ENCODE data around the gene DDX4. TPM values are rescaled to one million over a fixed set of nuclear protein-coding genes. Genes with fewer than 3 reads are reported as not detected.

DDX4 gene
- total and polyA plus RNA-seq, 8 donors = 0.02 to 0.56 (median 0.11) TPM; not detected in 2

DNA sequence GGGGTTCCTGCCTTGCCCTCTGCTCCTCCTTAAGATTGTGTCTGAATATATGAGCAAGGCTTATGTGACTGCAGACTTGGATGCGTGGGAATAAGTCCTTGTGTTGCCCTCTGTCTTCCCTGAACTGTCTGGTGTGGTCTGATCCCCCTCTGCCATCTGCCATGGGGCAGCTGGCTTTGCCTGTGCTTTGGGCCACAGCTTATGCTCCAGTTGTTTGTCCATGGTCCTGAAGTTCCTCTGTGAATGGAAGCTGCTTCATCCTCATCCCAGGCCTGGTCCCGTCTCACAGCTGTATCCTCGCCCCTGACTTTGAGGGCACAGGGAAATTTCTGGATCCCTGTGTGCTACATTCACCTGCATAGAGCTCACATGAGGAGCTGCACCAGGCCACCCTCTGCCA is 128.0 kb downstream of the DDX4 start:
- WGBS, 2 donors = 90 to 94% methylated on average over 3 of the region's 3 CpGs
- Histone ChIP-seq H3K36me3 (no peaks in the 10 kb centered on the region), H3K9me3 (no peaks in the 10 kb centered on the region), H3K4me1 (no peaks in the 10 kb centered on the region), H3K27me3 (no peaks in the 10 kb centered on the region), H3K27ac (no peak overlapping the region), H3K4me3 (no peak overlapping the region)
- DNase-seq = no peak
- TF ChIP-seq, protein P1, sequence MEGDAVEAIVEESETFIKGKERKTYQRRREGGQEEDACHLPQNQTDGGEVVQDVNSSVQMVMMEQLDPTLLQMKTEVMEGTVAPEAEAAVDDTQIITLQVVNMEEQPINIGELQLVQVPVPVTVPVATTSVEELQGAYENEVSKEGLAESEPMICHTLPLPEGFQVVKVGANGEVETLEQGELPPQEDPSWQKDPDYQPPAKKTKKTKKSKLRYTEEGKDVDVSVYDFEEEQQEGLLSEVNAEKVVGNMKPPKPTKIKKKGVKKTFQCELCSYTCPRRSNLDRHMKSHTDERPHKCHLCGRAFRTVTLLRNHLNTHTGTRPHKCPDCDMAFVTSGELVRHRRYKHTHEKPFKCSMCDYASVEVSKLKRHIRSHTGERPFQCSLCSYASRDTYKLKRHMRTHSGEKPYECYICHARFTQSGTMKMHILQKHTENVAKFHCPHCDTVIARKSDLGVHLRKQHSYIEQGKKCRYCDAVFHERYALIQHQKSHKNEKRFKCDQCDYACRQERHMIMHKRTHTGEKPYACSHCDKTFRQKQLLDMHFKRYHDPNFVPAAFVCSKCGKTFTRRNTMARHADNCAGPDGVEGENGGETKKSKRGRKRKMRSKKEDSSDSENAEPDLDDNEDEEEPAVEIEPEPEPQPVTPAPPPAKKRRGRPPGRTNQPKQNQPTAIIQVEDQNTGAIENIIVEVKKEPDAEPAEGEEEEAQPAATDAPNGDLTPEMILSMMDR (IDR thresholded peaks at IDR 0.05) = no peak
- ATAC-seq = peak in 1 of 4 donors; percentile 9
- intact Hi-C loops (cut with DNase I) = no loop called here
- no peak for FAIRE-seq

DNA sequence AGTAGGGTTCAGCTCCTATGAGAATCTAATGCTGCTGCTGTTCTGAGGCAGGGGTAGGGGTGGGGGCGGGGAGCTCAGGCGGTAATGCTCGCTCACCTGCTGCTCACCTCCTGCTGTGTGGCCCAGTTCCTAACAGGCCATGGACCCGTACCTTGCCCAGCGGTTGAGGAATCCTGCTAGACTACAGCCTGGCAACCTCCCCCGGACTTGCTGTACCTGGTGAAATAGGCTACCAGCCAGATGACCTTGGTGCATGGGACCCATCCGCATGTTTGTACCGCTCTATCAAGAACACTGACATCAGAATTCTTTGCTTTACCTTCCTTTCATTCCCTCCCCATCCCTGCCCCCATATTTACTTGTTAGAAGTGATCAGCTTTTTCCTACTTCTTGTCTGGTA is 128.6 kb downstream of the DDX4 start:
- ATAC-seq = peak; percentile 27 to 90 (median 66)
- Histone ChIP-seq H3K4me3 (no peak overlapping the region), H3K9me3 (no peaks in the 10 kb centered on the region), H3K27me3 (no peaks in the 10 kb centered on the region), H3K27ac (no peak overlapping the region), H3K36me3 (no peaks in the 10 kb centered on the region), H3K4me1 (no peaks in the 10 kb centered on the region)
- TF ChIP-seq, protein P1 (IDR thresholded peaks at IDR 0.05) = no peak
- FAIRE-seq = no peak
- intact Hi-C loops (cut with DNase I) = no loop called here
- DNase-seq = peak in 5 of 6 donors; percentile 26 to 44 (median 40)
- WGBS, 2 donors = 40 to 48% methylated on average over 8 of the region's 8 CpGs

Other genes with a start within 250 kb of the DDX4 start
- gene PLPP1, start 203.1 kb upstream of the DDX4 start, total RNA-seq = 10 to 100 TPM; 11.5 to 28.0 (median 17.1) TPM
- gene PLPP1, start 203.1 kb upstream of the DDX4 start, polyA plus RNA-seq = 10 to 100 TPM; 23.8 to 34.9 TPM
- gene SLC38A9, start 25.7 kb upstream of the DDX4 start, total RNA-seq = 10 to 100 TPM; 14.8 to 27.1 (median 20.0) TPM
- gene SLC38A9, start 25.7 kb upstream of the DDX4 start, polyA plus RNA-seq = 10 to 100 TPM in 1 of 2 donors, 1 to 10 TPM in 1; 9.7 to 11.6 TPM
- under 1 TPM; 0.12 to 0.44 (median 0.30) TPM for gene IL31RA, start 113.3 kb downstream of the DDX4 start, total RNA-seq
- gene IL31RA, start 113.3 kb downstream of the DDX4 start, polyA plus RNA-seq = under 1 TPM; 0.07 to 0.15 TPM